ENCODE data around the gene B4GALT3. TPM values are rescaled to one million over a fixed set of nuclear protein-coding genes. Genes with fewer than 3 reads are reported as not detected.

B4GALT3 gene
- total and polyA plus RNA-seq, 9 of the 15 experiments (the other 6 are each of a cell fraction or from before 2014, with no cell fraction given): 31.2 to 103 (median 46.1) TPM

DNA sequence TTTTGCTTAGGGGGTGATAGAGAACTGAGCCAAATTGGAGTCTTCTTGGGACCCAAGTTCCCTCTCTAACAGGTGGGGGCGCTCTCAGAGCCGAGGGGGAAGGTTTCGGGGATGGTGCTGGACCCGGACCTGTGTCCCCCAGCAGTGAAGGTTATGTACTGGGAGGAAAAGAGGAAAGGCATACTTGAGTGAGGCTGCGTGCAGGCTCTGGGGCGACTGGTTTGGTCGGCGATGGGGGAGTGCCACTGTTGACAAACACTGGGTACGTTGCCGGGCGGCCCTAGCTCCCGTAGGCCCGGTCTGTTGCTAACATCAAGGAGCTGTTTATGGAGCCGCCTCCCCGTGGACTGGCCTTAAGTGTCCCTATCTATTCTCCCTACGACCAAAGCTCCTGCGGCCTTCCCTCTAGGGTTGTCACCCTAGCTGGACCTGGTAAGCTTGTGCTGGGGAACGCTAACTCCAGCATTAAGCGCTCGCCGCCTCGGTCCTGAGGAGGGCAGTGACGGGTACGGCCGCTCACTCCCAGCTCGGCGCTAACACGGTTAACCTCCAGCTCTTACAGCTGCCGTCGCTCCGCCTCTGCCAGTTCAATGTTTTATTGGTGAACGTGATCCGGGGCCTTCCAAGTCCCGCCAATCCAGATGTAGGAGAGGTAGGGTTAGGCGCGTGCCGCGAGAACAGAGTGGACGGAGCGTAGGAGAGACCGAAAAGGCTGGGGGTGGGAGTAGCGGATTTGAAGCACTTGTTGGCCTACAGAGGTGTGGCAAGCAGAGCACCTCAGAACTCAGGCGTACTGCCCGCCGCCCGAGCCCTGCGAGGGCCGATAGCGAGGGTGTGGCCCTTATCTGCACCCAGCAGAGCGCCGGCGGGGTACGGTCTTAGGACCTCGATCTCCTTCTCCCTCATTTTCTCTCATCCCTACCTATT lies 11.3 kb downstream of the B4GALT3 start, which contains the start of gene PPOX (continued):
- TF ChIP-seq, protein P1, sequence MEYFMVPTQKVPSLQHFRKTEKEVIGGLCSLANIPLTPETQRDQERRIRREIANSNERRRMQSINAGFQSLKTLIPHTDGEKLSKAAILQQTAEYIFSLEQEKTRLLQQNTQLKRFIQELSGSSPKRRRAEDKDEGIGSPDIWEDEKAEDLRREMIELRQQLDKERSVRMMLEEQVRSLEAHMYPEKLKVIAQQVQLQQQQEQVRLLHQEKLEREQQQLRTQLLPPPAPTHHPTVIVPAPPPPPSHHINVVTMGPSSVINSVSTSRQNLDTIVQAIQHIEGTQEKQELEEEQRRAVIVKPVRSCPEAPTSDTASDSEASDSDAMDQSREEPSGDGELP (CRISPR knock-in tag; IDR thresholded peaks at IDR 0.05; ENCODE audit: borderline replicate concordance): peak; percentile 95
- TF ChIP-seq, protein P2, sequence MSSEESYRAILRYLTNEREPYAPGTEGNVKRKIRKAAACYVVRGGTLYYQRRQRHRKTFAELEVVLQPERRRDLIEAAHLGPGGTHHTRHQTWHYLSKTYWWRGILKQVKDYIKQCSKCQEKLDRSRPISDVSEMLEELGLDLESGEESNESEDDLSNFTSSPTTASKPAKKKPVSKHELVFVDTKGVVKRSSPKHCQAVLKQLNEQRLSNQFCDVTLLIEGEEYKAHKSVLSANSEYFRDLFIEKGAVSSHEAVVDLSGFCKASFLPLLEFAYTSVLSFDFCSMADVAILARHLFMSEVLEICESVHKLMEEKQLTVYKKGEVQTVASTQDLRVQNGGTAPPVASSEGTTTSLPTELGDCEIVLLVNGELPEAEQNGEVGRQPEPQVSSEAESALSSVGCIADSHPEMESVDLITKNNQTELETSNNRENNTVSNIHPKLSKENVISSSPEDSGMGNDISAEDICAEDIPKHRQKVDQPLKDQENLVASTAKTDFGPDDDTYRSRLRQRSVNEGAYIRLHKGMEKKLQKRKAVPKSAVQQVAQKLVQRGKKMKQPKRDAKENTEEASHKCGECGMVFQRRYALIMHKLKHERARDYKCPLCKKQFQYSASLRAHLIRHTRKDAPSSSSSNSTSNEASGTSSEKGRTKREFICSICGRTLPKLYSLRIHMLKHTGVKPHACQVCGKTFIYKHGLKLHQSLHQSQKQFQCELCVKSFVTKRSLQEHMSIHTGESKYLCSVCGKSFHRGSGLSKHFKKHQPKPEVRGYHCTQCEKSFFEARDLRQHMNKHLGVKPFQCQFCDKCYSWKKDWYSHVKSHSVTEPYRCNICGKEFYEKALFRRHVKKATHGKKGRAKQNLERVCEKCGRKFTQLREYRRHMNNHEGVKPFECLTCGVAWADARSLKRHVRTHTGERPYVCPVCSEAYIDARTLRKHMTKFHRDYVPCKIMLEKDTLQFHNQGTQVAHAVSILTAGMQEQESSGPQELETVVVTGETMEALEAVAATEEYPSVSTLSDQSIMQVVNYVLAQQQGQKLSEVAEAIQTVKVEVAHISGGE (CRISPR knock-in tag; IDR thresholded peaks at IDR 0.05): peak in 2 of 3 experiments; percentile 9 to 80; a peak in 2 of 6 replicates
- TF ChIP-seq ZNF507 (tag; conservative IDR thresholded peaks at IDR 0.05) (no peak), PHB2 (IDR thresholded peaks at IDR 0.05; ENCODE audit: low read depth) (peak; percentile 94), MECOM (CRISPR knock-in tag; IDR thresholded peaks at IDR 0.05) (no peak), RBM14 (IDR thresholded peaks at IDR 0.05; ENCODE audit: borderline replicate concordance, insufficient read depth, low read depth, low read length) (no peak), CC2D1A (IDR thresholded peaks at IDR 0.05) (peak; percentile 98), KDM1A (IDR thresholded peaks at IDR 0.05) (peak; percentile 93 to 94), JUND (IDR thresholded peaks at IDR 0.05; ENCODE audit: borderline replicate concordance, low read depth, low read length) (peak; percentile 76; the same call in 1 of the 2 replicates), JUND (tag; IDR thresholded peaks at IDR 0.05; ENCODE audit: borderline replicate concordance, low read depth, low read length) (0 out of 3 replicates have a peak, but pooled peaks have one; percentile 62), XRCC3 (IDR thresholded peaks at IDR 0.05) (no peak), ZEB2 (IDR thresholded peaks at IDR 0.05) (peak; percentile 87), NONO (IDR thresholded peaks at IDR 0.05; ENCODE audit: low read depth in 2 of 2, low read length in 1 of 2) (peak in 1 of 2 experiments; percentile 87; a peak in 2 of 4 replicates), FOXM1 (IDR thresholded peaks at IDR 0.05; ENCODE audit: low read depth) (peak; percentile 93), FOXM1 (CRISPR knock-in tag; IDR thresholded peaks at IDR 0.05; ENCODE audit: low read depth) (no peak), GATAD2B (IDR thresholded peaks at IDR 0.05; ENCODE audit: borderline replicate concordance) (no peak), ZNF586 (CRISPR knock-in tag; conservative IDR thresholded peaks at IDR 0.05) (no peak), SMARCB1 (IDR thresholded peaks at IDR 0.05; ENCODE audit: insufficient read length, low read depth) (peak; percentile 90), POLR2AphosphoS2 (IDR thresholded peaks at IDR 0.05; ENCODE audit: low read length) (peak; percentile 79; the same call in 1 of the 2 replicates)
- TF ChIP-seq, protein P3, sequence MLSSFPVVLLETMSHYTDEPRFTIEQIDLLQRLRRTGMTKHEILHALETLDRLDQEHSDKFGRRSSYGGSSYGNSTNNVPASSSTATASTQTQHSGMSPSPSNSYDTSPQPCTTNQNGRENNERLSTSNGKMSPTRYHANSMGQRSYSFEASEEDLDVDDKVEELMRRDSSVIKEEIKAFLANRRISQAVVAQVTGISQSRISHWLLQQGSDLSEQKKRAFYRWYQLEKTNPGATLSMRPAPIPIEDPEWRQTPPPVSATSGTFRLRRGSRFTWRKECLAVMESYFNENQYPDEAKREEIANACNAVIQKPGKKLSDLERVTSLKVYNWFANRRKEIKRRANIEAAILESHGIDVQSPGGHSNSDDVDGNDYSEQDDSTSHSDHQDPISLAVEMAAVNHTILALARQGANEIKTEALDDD (IDR thresholded peaks at IDR 0.05): peak; percentile 83

All from K562 (cell line).